ENCODE results near the gene ZNF469.

DNA sequence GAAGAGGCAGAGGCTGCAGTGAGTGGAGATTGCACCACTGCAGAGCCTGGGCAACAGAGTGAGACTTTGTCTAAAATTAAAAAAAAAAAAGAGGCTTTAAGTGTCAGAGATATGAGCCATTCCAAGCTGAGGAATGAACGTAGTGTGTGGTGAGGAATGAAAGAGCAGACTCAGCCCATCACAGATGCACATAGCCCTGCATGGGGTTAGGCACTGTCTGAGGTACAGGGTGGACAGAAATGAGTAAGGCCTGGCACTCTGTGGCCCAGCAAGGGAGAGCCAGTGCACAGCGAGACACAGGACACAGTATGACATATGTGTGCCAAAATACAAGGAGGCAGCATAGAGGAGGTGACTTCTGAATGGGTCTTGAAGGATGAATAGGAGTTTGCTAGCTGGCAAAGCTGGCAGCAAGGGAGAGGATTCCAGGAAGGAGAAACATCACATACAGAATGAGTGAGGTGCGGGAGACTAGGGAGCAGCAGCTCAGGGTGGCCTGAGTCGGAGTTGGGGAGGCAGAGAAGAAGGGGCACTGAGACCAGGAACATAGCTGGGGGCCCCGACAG lies 8.7 kb upstream of the ZNF469 start:
- no peak for TF ChIP-seq NFYB (CRISPR knock-in tag; conservative IDR thresholded peaks at IDR 0.05; ENCODE audit: low read depth)
- no peak for TF ChIP-seq MLX (CRISPR knock-in tag; IDR thresholded peaks at IDR 0.05)
- no peak for TF ChIP-seq TP53 (CRISPR knock-in tag; IDR thresholded peaks at IDR 0.05)
- TF ChIP-seq, protein P1, sequence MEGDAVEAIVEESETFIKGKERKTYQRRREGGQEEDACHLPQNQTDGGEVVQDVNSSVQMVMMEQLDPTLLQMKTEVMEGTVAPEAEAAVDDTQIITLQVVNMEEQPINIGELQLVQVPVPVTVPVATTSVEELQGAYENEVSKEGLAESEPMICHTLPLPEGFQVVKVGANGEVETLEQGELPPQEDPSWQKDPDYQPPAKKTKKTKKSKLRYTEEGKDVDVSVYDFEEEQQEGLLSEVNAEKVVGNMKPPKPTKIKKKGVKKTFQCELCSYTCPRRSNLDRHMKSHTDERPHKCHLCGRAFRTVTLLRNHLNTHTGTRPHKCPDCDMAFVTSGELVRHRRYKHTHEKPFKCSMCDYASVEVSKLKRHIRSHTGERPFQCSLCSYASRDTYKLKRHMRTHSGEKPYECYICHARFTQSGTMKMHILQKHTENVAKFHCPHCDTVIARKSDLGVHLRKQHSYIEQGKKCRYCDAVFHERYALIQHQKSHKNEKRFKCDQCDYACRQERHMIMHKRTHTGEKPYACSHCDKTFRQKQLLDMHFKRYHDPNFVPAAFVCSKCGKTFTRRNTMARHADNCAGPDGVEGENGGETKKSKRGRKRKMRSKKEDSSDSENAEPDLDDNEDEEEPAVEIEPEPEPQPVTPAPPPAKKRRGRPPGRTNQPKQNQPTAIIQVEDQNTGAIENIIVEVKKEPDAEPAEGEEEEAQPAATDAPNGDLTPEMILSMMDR (IDR thresholded peaks at IDR 0.05): no peak

Measured in WTC11 (cell line).